Measurements from ENCODE around the gene PRSS33. TPM values are rescaled to one million over a fixed set of nuclear protein-coding genes. Genes with fewer than 3 reads are reported as not detected.

PRSS33 gene
- total RNA-seq, 1 experiment from 2014 or later: not detected

DNA sequence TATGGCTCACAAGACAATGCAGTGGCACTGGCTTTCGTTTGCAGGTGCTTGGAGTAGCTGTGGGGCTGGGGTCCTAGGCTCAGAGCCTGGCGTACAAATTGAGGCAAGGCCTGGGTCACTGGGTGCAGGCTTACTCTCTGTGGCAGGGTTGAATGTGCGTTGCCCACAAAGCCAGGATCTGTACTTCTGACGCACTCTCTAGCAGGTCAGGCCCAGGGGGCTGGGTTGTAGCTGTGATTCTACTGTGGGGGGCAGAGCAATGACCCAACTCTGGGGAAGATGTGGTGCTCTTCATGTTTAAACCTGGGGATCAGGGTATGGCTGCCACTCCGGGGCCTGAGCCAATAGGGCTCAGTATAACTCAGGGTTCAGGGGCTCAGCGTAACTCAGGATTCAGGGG is 23.3 kb upstream of the PRSS33 start:
- peaks cover 2 to 4% of the 10 kb centered on the region in 2 experiments; a peak in 2 of 5 replicates for H3K9me3 Mint-ChIP-seq
- H3K4ac ChIP-seq (ENCODE audit: low read depth, low read length): no peak overlapping the region
- H2BK15ac ChIP-seq (ENCODE audit: low read depth, low read length): no peak overlapping the region
- no peaks in the 10 kb centered on the region for H4K20me1 ChIP-seq (ENCODE audit: control insufficient read depth, insufficient read depth, insufficient read length)
- no peak overlapping the region for H3K23ac ChIP-seq (ENCODE audit: insufficient read length, low read depth, low read length)
- H3K9ac ChIP-seq (ENCODE audit: extremely low read depth, insufficient read length, low read length): no peak overlapping the region
- no peak overlapping the region for H2BK120ac ChIP-seq (ENCODE audit: low read depth, low read length, poor library complexity, severe bottlenecking)
- H3K56ac ChIP-seq (ENCODE audit: insufficient read length, low read depth, low read length): no peak overlapping the region
- H2BK12ac ChIP-seq (ENCODE audit: insufficient read length, low read depth, low read length): no peak overlapping the region
- no peak overlapping the region for H4K8ac ChIP-seq (replicated peaks; ENCODE audit: insufficient read length, low read depth, low read length)
- no peak overlapping the region for H4K5ac ChIP-seq (ENCODE audit: insufficient read length, low read depth, low read length)
- no peak overlapping the region for H2BK20ac ChIP-seq (ENCODE audit: low read depth, low read length, poor library complexity, severe bottlenecking)
- peaks cover 29% of the 10 kb centered on the region for H3K27me3 Mint-ChIP-seq (ENCODE audit: low read depth)
- no peak overlapping the region for H3K27ac ChIP-seq (ENCODE audit: insufficient read length, low read depth, low read length)
- no peak overlapping the region for H2AFZ ChIP-seq (ENCODE audit: low read length)
- no peaks in the 10 kb centered on the region for H3K9me3 ChIP-seq (ENCODE audit: control insufficient read depth, low read depth, low read length)
- no peaks in the 10 kb centered on the region for H3K27me3 ChIP-seq (ENCODE audit: insufficient read depth, low read length)
- DNase-seq: no peak
- H3K79me1 ChIP-seq (ENCODE audit: insufficient read depth, low read depth, low read length, poor library complexity, severe bottlenecking): no peaks in the 10 kb centered on the region
- TF ChIP-seq, protein P1, sequence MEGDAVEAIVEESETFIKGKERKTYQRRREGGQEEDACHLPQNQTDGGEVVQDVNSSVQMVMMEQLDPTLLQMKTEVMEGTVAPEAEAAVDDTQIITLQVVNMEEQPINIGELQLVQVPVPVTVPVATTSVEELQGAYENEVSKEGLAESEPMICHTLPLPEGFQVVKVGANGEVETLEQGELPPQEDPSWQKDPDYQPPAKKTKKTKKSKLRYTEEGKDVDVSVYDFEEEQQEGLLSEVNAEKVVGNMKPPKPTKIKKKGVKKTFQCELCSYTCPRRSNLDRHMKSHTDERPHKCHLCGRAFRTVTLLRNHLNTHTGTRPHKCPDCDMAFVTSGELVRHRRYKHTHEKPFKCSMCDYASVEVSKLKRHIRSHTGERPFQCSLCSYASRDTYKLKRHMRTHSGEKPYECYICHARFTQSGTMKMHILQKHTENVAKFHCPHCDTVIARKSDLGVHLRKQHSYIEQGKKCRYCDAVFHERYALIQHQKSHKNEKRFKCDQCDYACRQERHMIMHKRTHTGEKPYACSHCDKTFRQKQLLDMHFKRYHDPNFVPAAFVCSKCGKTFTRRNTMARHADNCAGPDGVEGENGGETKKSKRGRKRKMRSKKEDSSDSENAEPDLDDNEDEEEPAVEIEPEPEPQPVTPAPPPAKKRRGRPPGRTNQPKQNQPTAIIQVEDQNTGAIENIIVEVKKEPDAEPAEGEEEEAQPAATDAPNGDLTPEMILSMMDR (conservative IDR thresholded peaks at IDR 0.05): no peak
- no peak overlapping the region for H3K27ac Mint-ChIP-seq
- no peak overlapping the region for H3T11ph ChIP-seq (ENCODE audit: low read length)
- no peak overlapping the region for H3K4me3 Mint-ChIP-seq
- no peaks in the 10 kb centered on the region for H3K23me2 ChIP-seq (ENCODE audit: insufficient read length, low read depth, low read length, poor library complexity, severe bottlenecking)
- no peak overlapping the region for H3K4me2 ChIP-seq (ENCODE audit: insufficient read depth, insufficient read length, low read length)
- H3K36me3 Mint-ChIP-seq (ENCODE audit: insufficient read depth in 1 of 3, low read depth in 3 of 3): no peaks in the 10 kb centered on the region
- no peaks in the 10 kb centered on the region for H3K4me1 ChIP-seq (ENCODE audit: insufficient read depth, low read length)
- H3K14ac ChIP-seq (ENCODE audit: insufficient read depth, low read length): no peak overlapping the region
- H3K79me2 ChIP-seq (ENCODE audit: insufficient read depth, low read length): no peaks in the 10 kb centered on the region
- no peak overlapping the region for H3K18ac ChIP-seq (ENCODE audit: insufficient read length, low read depth, low read length)
- no peak overlapping the region for H2AK5ac ChIP-seq (ENCODE audit: insufficient read length, low read length)
- no peak overlapping the region for H4K91ac ChIP-seq (ENCODE audit: insufficient read length, low read depth, low read length)
- H2BK5ac ChIP-seq (ENCODE audit: insufficient read length, low read length): no peak overlapping the region
- no CpG with 5 or more reads among the region's 6 CpGs for WGBS (ENCODE audit: extremely low coverage, insufficient read length, low lambda C conversion rate)
- H3K4me1 Mint-ChIP-seq: peaks cover 7% of the 10 kb centered on the region in 2 experiments; a peak in 3 of 4 replicates
